Kidney (tissue), 14 donors: ENCODE measurements around the gene PLCL2. TPM values are rescaled to one million over a fixed set of nuclear protein-coding genes. Genes with fewer than 3 reads are reported as not detected.
A peak's percentile ranks its signal among the peaks of the same experiment; 100 is the strongest.

ENCODE experiments used
- DNase-seq, 5 donors: peaks; one replicate each; pipeline ENCODE4 v3.0.0-alpha.2; 2013 to 2020
- FAIRE-seq: peaks from 2 replicates; lab custom pipeline; 2012; peaks lifted over from hg19 to GRCh38; lab: Jason Lieb, UNC
- H3K27ac ChIP-seq, 2 donors: one replicate each; pipeline ENCODE4 v1.7.0; 2013; ENCODE audit warnings: low read depth in 2 of 2, low read length in 2 of 2, inconsistent platforms in 1 of 2
- H3K27me3 ChIP-seq: one replicate; pipeline ENCODE4 v1.7.1; 2013; ENCODE audit warnings: low read length, inconsistent platforms; ENCODE audit not compliant: control insufficient read depth, insufficient read depth
- H3K36me3 ChIP-seq, 3 donors: one replicate each; pipeline versions ENCODE4 v1.7.0 to v1.7.1; 2013; ENCODE audit warnings: low read length in 3 of 3, control low read depth in 1 of 3, inconsistent platforms in 1 of 3; ENCODE audit not compliant: insufficient read depth in 3 of 3, control insufficient read depth in 2 of 3
- H3K4me1 ChIP-seq, 3 donors: one replicate each; pipeline versions ENCODE4 v1.7.0 to v1.7.1; 2013; ENCODE audit warnings: low read length in 3 of 3, inconsistent platforms in 1 of 3, low read depth in 1 of 3; ENCODE audit not compliant: control insufficient read depth in 2 of 3, insufficient read depth in 2 of 3
- H3K4me3 ChIP-seq, 3 donors: one replicate each; pipeline versions ENCODE4 v1.7.0 to v1.8.1; 2013; ENCODE audit warnings: low read length in 3 of 3, control low read depth in 1 of 3, inconsistent platforms in 1 of 3
- H3K9ac ChIP-seq, 3 donors: one replicate each; pipeline versions ENCODE4 v1.7.0 to v1.7.1; 2013; ENCODE audit warnings: low read length in 3 of 3, control low read depth in 1 of 3, inconsistent platforms in 1 of 3
- H3K9me3 ChIP-seq, 3 donors: one replicate each; pipeline versions ENCODE4 v1.7.0 to v1.7.1; 2013; ENCODE audit warnings: low read length in 3 of 3, control low read depth in 1 of 3, inconsistent platforms in 1 of 3; ENCODE audit not compliant: control insufficient read depth in 2 of 3, insufficient read depth in 1 of 3
- CTCF ChIP-seq: IDR thresholded peaks from 3 replicates; pipeline ENCODE4 v1.5.1; 2012; ENCODE audit warnings: mild to moderate bottlenecking, moderate library complexity, borderline replicate concordance; ENCODE audit not compliant: insufficient read depth; ENCODE audit errors: extremely low read depth
- intact Hi-C: fragments of 100-400 bp; cut with DNase I; formaldehyde crosslinking; loops from one replicate; pipeline ENCODE4 v1.11.1; 2022
- polyA plus RNA-seq: library from polyadenylated mRNA; stranded (reverse); fragments of 350-450 nt; fragmentation: Illumina TruSeq; extraction: RNeasy Lipid Tissue Mini Kit (QIAGEN cat#74804); gene quantifications from one replicate; pipeline ENCODE4 v1.2.3, GENCODE V29; 2014; ENCODE audit warnings: low read depth, low replicate concordance; ENCODE audit not compliant: insufficient read depth
- total RNA-seq: library from RNA; stranded (reverse); fragmentation: NEBNext Ultra II Directional; extraction: Animal tissue kit (Norgen Biotek cat#: 25700); gene quantifications from one replicate; pipeline ENCODE4 v1.2.1, GENCODE V29; 2021
- donor health status: control.
- donor health status: control.
- donor health status: control.
- donor health status: control.
- donor health status: control.
- donor health status: DM: yes; HTN: yes; CAD: no.
- donor health status: Normal renal cell carcinoma (clear cell type).

The PLCL2 gene
- total and polyA plus RNA-seq, 2 donors from 2014 or later = 10.5 to 19.1 TPM

- no peak overlapping the region for H3K9ac ChIP-seq
- peak overlapping the region in 2 of 3 donors; percentile 39 to 89 for H3K4me3 ChIP-seq
- H3K36me3 ChIP-seq = no peaks in the 10 kb centered on the region
- intact Hi-C loops = no loop called here
- peaks cover 0 to 34% (median 5%) of the 10 kb centered on the region in 3 donors for H3K4me1 ChIP-seq
- no peak overlapping the region for H3K27ac ChIP-seq
- DNase-seq (no peak), FAIRE-seq (no peak)
- H3K27me3 ChIP-seq = no peaks in the 10 kb centered on the region
- H3K9me3 ChIP-seq = no peaks in the 10 kb centered on the region
- no peak for TF ChIP-seq CTCF
These were observed 2.4 kb downstream of the PLCL2 start for GRCh38 chr3:16887130-16887529.

- FAIRE-seq = no peak
These were observed 3.6 kb downstream of the PLCL2 start for GRCh38 chr3:16888356-16888755.

GRCh38 chr3:16888785-16889607 lies 4.2 kb downstream of the PLCL2 start:
- H3K4me3 ChIP-seq = peak overlapping the region in 2 of 3 donors; percentile 49 to 89
- peak overlapping the region in 1 of 2 donors; percentile 40 for H3K27ac ChIP-seq
- FAIRE-seq = no peak

More at GRCh38 chr3:16888356-16888755, 3.6 kb downstream of the PLCL2 start:
- H3K4me1 ChIP-seq = peaks cover 0 to 34% (median 7%) of the 10 kb centered on the region in 3 donors
- peak overlapping the region in 1 of 3 donors; percentile 36 for H3K9ac ChIP-seq
- DNase-seq = no peak
- intact Hi-C loops = no loop called here
- H3K27me3 ChIP-seq = no peaks in the 10 kb centered on the region
- TF ChIP-seq CTCF = no peak
- H3K36me3 ChIP-seq = no peaks in the 10 kb centered on the region
- H3K9me3 ChIP-seq = no peaks in the 10 kb centered on the region
- H3K4me3 ChIP-seq = peak overlapping the region in 2 of 3 donors; percentile 49 to 89
- peak overlapping the region in 1 of 2 donors; percentile 40 for H3K27ac ChIP-seq

More at GRCh38 chr3:16888785-16889607, 4.2 kb downstream of the PLCL2 start:
- H3K27me3 ChIP-seq = no peaks in the 10 kb centered on the region
- no peaks in the 10 kb centered on the region for H3K36me3 ChIP-seq
- TF ChIP-seq CTCF = no peak
- H3K4me1 ChIP-seq = peaks cover 0 to 34% (median 7%) of the 10 kb centered on the region in 3 donors
- DNase-seq = no peak
- intact Hi-C loops = no loop called here
- H3K9me3 ChIP-seq = no peaks in the 10 kb centered on the region
- H3K9ac ChIP-seq = peak overlapping the region in 1 of 3 donors; percentile 36
